GM19035 (cell line): Measurements from ENCODE around the gene GABBR1.

Experiments
- ATAC-seq: cut with Tn5 transposase; IDR thresholded peaks from one replicate; pipeline ENCODE4 v1.9.1; 2021; ENCODE audit not compliant: unreplicated experiment

GABBR1 gene

DNA sequence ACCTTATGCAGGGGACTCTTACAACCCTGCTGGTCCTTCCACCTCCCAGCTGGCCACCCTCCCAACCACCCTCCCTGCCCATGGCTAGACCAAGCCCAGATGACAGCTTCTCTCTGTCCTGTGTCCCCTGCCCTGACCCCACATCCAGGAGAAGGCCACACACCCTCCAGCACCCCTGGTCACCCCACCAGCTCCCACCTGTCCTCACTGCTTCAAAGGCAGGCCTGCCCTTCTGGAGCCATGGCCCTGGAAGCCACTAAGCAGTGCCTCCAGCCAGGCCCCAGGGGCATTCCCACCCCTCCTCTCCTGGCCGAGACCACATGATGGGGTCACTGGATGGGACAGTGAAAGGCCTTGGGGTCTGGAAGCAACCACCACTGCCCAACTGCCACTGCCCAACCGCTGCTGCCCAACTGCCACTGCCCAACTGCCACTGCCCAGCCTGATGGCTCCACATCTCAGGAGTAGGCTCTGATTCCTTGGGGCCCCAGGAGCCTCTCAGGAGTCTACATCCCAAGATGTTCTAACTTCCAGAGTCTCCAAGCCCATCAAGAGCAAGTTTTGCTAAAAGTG, 103.9 kb downstream of the GABBR1 start:
- ATAC-seq: no peak

DNA sequence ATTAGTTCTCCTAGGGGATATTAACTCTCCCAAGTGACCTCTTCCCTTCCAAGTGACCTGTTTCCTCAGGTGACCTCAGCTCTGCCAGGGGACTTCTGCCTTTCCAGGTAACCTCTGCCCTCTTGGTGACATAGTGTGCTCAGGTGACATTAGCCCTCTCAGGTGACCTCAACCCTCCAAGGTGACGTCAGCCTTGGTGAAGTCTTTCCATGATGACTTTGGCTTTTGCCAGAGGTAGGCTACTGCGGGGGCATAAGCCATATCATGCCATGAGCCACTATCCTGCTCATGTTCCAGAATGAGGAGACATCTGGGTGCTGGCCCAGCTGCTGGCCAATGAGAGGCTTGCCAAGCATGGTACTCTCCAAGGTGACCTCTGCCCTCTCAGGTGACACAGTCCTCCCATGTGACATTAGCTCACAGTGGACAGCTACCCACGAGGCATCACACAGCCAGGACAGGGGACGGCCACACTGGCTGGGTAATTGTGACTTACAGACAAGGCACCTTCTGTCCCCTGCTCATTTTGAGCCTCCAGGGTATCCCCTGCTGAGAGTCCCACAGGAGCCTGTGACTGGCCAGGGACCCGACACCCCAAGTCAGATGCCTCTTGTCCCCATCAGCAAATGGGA, 104.6 kb downstream of the GABBR1 start:
- no peak for ATAC-seq

- ATAC-seq: no peak
These were observed 105.4 kb downstream of the GABBR1 start for GRCh38 chr6:29527564-29527963.

GRCh38 chr6:29527126-29527525, 105.9 kb downstream of the GABBR1 start:
- ATAC-seq: no peak

DNA sequence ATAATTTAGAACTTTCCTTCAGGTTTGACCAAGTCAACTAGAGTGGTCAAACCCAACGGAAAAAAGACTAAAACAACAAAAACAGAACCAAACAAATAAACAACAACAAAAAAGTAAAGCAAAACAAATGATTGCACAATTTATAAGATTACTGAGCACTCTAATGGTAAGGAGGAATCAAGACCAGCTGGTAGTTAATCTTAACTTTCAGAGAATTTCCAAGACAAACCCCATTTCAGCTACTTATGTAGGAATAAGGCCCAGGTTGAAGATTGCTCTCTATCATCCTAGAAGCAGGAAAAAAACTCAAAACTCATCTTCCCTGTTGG, 107.7 kb downstream of the GABBR1 start:
- ATAC-seq: no peak

DNA sequence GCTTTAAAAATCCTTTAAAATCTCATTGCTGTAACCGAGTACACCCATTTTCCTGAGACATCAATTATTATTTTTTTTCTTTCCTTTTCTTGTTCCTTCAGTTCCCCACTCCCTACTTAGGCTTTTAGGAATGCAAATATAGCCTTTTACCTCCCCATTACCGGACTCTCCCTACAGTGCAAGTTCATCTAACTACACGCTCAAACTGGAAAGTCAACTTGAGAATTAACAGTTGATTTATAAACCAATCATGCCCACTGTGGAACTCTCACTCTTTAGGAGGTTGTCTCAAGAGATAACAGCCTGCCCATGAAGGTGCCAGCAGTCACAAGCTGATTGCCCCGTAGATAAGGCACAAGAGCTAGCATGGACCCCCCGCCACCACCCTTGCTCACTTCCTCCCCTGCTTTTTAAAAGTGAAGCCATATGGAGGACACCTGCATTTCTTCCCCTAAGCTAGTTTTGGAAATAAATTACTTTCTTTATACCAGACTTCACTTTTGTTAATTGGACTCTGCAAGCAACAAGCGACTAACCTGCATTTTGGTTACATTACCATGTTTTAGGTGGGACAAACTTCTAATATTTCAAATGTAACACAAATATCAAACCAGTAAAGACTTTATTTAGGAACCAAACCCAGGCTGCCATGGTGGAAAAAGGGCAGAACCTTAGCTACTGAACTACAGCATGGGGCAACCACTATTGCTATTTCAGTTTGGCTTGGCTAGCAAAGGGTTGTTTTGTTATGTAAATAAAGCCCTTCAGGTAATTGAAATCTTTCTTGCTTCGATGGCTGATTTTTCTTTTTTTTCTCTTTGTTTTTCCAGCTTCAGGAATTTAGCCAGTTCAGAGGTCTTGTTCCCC, 108.3 kb downstream of the GABBR1 start:
- ATAC-seq: no peak

GRCh38 chr6:29524044-29524443, 108.9 kb downstream of the GABBR1 start:
- ATAC-seq: no peak

- no peak for ATAC-seq
These were observed 110.8 kb downstream of the GABBR1 start for GRCh38 chr6:29522227-29522626.

DNA sequence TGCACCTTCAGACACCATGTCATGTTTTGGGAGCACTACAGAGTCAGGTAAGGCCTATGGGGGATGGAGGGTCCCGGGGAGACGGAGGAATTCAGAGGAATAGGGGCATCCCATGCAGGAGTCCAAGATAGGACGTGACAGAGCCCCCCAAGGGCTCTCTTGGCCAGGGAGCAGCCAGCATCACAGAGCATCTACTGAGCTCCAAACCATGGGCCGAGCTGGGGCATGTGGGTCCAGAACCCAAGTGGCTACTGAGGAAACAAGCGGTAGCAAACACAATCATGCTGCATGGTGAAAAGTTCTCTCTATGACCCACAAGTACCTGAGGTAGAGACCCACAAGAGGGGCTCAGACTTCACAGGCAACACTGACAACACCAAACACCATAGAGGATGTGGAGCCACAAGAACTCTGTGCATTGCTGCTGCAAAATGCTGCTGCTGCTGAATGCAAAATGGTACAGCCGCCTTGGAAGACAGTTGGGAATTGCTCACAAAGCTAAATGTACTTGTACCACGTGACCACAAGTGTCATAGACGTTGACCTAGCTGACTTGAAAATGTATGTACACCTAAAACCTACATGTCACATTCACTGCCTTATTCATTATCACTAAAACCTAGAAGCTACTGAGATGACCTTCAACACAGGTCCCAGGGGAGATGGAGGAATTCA, 111.8 kb downstream of the GABBR1 start:
- ATAC-seq: no peak

GRCh38 chr6:29520232-29520631, 112.8 kb downstream of the GABBR1 start:
- no peak for ATAC-seq

DNA sequence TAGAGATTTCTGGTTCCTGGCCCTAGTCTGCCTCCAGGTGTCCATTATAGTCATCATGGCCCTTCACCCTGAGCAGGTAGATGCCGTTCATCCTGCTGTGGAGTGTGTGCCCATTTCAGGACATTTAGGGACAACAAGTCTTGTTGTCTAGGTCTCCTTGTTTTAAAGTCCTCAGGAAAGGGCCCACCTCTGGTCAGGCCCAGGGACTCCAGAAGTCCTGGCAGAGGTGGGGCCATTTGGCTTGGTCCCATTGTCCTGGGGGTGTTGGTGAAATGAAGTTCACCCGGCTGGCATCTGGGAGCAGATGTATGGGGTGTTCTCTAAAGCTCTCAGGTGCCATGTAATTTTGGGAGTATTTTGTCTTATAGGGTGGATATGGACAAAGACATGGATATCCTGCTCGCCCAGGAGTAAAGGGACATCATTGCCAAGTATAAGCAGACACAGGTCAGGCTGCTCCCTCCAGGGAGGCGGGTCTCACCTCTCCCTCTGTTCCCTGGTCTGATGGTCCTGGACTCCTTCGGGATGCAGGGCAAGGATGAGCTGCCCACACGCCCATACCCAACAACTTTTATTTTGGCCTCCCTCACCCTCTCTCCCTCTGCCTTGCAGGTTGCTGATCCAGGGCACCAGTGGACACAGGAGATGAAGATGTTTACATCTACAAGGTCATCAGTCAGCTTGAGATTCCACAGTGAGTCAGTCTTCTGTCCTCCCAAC, 113.5 kb downstream of the GABBR1 start:
- ATAC-seq: no peak

- no peak for ATAC-seq
These were observed 115.1 kb downstream of the GABBR1 start for GRCh38 chr6:29517728-29518440.

GRCh38 chr6:29517245-29517644, 115.7 kb downstream of the GABBR1 start:
- ATAC-seq: no peak

- no peak for ATAC-seq
These were observed 116.9 kb downstream of the GABBR1 start for GRCh38 chr6:29516108-29516507.

DNA sequence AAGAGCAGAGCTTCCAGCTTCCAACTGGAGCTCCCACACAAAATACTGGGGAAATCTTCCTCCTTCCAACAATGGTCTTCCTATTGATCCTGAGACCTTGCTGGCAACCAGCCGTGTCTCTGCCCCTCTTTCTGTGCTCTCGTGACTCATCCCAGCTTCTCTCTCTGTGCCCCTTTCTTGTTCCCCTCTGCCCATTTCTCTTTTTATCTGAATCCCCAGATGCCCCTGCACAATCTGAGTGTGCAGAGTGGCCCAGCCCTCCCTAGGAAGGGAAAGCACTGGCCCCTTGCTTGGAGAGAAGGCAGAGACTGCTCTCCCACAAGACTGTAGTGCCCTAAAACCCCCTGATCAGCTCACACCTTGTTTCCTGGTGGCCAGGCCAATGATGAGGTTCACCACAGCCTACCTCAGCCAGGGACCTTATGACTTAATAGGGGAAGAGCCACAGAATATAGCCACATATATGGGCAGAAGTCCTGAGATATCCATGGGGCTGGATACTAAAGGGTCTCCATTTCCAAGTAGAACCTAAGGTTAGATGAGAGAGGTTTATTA, 122.2 kb downstream of the GABBR1 start:
- no peak for ATAC-seq

GRCh38 chr6:29510202-29510601, 122.8 kb downstream of the GABBR1 start:
- no peak for ATAC-seq
